NOMO-1 (cell line): ENCODE results near the gene ZEB2.
"Not testable (repeated sequence)": the region's sequence is repeated elsewhere in the genome, so short reads cannot be mapped to it uniquely, and the experiment has no call there.

ENCODE experiments used
- DNase-seq, 2 experiments: peaks; one replicate each; lab custom pipeline; 2025; ENCODE audit not compliant: unreplicated experiment in 2 of 2; lab: John Stamatoyannopoulos, UW

The ZEB2 gene

DNA sequence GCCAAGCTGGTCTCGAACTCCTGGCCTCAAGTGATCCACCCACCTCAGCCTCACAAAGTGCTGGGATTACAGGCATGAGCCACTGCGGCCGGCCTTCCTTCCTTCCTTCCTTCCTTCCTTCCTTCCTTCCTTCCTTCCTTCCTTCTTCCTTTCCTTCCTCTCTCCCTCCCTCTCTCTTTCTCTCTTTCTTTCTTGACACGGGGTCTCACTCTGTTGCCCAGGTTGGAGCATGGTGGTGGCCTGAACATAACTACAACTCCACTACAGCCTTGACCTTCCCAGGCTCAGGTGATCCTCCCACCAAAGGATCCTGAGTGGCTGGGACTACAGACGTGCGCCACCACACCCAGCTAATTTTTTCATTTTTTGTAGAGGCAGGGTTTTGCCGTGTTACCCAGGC lies 155.7 kb downstream of the ZEB2 start:
- DNase-seq: not testable (repeated sequence)

GRCh38 chr2:144362401-144362800 lies 157.5 kb downstream of the ZEB2 start:
- DNase-seq: no peak

- no peak for DNase-seq
These were observed 158.2 kb downstream of the ZEB2 start for GRCh38 chr2:144361742-144362141.

GRCh38 chr2:144359684-144360083 lies 160.2 kb downstream of the ZEB2 start:
- DNase-seq: no peak

- DNase-seq: no peak
These were observed 160.9 kb downstream of the ZEB2 start for GRCh38 chr2:144358979-144359541.

GRCh38 chr2:144358374-144358964 lies 161.4 kb downstream of the ZEB2 start:
- DNase-seq: no peak

GRCh38 chr2:144357623-144358373 lies 162.1 kb downstream of the ZEB2 start:
- no peak for DNase-seq

DNA sequence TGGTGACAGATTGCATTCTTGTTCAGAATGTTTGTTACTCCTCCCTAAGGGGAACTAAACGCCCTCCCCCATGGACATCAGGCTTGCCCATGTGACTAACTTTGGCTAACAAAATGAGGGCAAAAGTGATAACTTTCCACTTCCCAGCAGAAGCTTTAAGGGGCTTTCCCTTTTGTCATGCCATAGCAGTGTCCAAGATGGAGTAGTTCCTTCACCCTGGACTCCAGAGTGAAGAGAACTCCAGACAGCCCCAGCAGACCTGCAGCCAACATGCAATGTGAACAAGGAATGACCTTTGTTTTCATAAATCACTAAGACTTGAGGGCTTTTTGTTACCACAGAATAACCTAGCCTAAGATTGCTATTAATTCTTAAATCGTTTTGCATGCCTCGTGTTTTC lies 163.5 kb downstream of the ZEB2 start:
- no peak for DNase-seq

DNA sequence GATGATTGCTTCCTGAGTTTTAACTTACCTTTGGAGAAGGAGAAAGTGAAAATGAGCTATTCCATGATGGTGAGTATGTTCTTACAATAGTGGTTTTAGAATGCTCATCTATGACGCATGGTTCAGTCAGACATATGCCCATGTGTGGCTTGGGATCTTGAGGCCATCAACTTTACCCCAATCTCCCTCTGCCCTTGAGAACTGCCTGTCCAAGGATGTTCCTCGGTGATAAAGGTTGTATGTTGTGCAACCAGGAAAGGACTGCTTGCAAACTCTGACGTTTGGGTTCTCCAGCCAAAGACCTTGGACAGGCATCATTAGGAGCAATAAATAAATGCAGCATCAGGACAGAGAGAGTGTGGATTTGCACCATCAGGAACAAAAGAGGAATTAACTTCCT lies 165.0 kb downstream of the ZEB2 start:
- no peak for DNase-seq

GRCh38 chr2:144351687-144352086 lies 168.2 kb downstream of the ZEB2 start:
- no peak for DNase-seq

DNA sequence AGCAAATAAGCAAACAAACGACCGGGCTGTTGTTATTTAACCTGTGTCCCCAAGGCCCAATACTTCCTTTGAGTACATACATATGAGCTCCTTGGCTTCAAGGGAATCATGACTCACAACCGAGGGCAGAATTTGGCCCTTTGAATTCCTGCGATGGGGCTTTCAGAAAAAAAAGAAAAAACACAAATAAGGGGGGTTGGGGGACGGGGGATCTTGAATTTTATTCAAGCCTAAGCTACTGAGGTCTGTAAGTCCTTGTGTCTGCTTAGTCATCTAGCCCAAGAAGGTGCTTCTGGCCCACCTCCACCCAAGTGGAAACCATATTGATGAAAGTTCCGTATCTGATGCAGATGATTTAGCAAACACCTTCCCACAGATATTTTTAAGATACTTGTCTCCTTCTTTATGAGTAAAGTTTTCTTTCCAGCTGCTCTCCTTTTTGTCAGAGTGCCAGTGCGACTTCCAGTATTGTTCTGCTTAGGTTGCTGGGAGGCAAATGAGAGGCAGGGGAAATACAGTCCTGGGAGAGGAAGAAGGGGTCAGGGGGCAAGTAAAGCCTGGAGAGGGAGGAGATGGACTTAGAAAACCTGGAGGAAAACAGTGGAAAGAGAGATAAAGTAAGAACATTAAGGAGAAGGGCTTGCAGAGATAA lies 169.6 kb downstream of the ZEB2 start:
- no peak for DNase-seq

- DNase-seq: no peak
These were observed 170.2 kb downstream of the ZEB2 start for GRCh38 chr2:144349674-144350073.

DNA sequence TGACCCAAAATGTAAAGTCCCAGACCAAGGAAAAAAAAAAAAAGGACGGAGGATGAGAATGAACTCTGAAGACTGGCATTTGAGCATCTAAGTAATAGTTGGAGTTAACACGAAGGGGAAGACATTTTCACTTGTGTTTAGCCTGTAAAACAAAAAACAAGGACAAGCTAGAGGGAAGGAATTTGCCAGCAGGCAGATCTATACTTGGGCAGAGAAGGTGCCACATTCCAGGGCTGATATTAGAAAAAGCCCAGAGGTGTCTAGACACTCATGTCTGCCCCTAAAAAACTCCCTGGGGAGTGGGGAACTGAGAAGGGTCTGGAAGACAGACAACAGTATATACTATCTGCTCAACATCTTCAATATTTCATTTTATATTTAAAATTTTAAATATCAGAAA lies 171.1 kb downstream of the ZEB2 start:
- DNase-seq: no peak

DNA sequence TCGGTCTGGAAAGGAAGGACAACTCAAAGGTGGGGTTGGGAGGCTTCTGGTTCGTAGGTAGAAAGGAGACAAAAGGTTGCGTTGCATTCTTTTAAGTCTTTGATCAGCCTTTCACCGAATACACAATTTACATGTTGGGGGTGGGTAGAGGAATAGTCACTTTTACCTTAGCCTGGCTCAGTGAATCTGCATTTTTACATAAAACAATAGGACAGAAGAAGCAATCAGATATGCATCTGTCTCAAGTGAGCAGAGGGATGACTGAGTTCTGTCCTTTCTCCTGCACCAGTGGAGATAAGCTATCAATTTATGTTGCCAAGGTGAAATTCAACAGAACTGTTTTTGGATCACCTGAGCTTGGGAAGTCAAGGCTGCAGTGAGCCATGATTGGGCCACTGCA lies 173.7 kb downstream of the ZEB2 start:
- no peak for DNase-seq

DNA sequence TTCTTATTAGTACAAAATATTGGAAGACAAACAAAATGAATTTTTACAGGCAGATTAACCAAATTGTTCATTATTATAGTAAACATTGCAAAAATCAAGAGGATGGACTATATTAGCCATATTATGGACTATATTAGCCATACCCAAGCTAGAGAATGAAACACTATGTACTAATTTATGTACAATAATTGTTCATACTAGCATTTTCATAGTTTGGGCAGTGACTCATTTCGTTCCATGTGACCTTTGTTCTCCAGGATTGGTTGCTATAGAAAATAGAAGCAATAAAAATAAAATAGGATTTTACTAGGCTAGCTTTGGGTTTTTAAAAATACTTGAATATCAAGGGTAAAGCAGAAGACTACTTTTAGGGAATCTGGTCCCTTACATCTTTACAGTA lies 176.8 kb downstream of the ZEB2 start:
- DNase-seq: no peak

- no peak for DNase-seq
These were observed 178.4 kb downstream of the ZEB2 start for GRCh38 chr2:144341538-144341937.

GRCh38 chr2:144339048-144339447 lies 180.9 kb downstream of the ZEB2 start:
- DNase-seq: no peak

- DNase-seq: no peak
These were observed 185.4 kb downstream of the ZEB2 start for GRCh38 chr2:144334551-144334950.
